ENCODE data around the gene RNU11. TPM values are rescaled to one million over a fixed set of nuclear protein-coding genes. Genes with fewer than 3 reads are reported as not detected.

Gene RNU11
- polyA plus RNA-seq, 2 of the 4 experiments (the other 2 are of a cell fraction): not detected

DNA sequence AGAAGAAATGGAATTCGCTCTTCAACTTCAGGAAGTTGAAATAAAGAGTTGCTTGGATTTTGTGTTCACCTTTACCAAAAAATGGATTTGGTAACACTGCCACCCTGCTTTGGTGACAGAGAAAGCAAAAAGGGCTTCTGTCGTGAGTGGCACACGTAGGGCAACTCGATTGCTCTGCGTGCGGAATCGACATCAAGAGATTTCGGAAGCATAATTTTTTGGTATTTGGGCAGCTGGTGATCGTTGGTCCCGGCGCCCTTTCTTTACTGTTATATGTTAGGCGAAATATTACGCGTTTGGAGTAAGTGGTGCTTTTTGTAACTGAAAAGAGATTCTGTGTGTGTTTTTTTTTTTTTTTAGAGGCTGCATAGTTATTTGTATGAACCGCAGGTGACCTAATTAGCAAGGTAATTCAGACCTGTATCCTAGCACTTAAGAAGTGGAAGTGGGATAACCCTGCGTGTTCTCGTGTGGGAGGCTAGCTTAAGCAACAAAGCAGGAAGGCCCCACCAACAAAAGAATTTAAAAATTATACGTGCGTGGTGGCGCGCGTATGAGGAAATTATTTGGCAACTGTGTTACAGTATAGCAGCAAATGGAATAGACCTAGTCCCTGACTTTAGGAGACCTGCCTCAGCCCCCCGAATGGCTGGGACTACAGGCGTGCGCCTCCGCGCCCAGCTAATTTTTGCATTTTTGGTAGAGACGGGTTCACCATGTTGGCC, at the start of gene RNU11 (continued):
- TF ChIP-seq NPAS2 (CRISPR knock-in tag; IDR thresholded peaks at IDR 0.05; ENCODE audit: borderline replicate concordance) (no peak), RARB (CRISPR knock-in tag; IDR thresholded peaks at IDR 0.05) (peak; percentile 99), MAFK (IDR thresholded peaks at IDR 0.05; ENCODE audit: partially characterized antibody) (no peak), POLR2AphosphoS2 (conservative IDR thresholded peaks at IDR 0.05; ENCODE audit: low read length) (peak; percentile 72; the same call in 1 of the 2 replicates), HOXB5 (CRISPR knock-in tag; IDR thresholded peaks at IDR 0.05) (peak; percentile 89; the same call in 1 of the 2 replicates), TP53 (CRISPR knock-in tag; IDR thresholded peaks at IDR 0.05) (peak; percentile 99), CHD2 (IDR thresholded peaks at IDR 0.05; ENCODE audit: low read length, partially characterized antibody) (peak; percentile 60), RCOR1 (IDR thresholded peaks at IDR 0.05; ENCODE audit: low read depth, low read length) (no peak), CEBPB (IDR thresholded peaks at IDR 0.05) (peak in 1 of 2 experiments; percentile 80; a peak in 2 of 4 replicates), SREBF2 (IDR thresholded peaks at IDR 0.05) (no peak), ZC3H11A (IDR thresholded peaks at IDR 0.05) (no peak), KDM5A (IDR thresholded peaks at IDR 0.05) (no peak), EP300 (IDR thresholded peaks at IDR 0.05) (0 out of 5 replicates have a peak, but pooled peaks of 1 of the 2 experiments have one; percentile 29), CBX2 (IDR thresholded peaks at IDR 0.05; ENCODE audit: borderline replicate concordance, low read depth) (no peak), RFX5 (IDR thresholded peaks at IDR 0.05) (no peak; the same call in 1 of the 2 replicates), MAZ (IDR thresholded peaks at IDR 0.05; ENCODE audit: borderline replicate concordance, low read depth, low read length) (peak; percentile 92; the same call in 1 of the 2 replicates)
- TF ChIP-seq, protein P1, sequence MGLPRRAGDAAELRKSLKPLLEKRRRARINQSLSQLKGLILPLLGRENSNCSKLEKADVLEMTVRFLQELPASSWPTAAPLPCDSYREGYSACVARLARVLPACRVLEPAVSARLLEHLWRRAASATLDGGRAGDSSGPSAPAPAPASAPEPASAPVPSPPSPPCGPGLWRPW (IDR thresholded peaks at IDR 0.05): no peak
- TF ChIP-seq, protein P2, sequence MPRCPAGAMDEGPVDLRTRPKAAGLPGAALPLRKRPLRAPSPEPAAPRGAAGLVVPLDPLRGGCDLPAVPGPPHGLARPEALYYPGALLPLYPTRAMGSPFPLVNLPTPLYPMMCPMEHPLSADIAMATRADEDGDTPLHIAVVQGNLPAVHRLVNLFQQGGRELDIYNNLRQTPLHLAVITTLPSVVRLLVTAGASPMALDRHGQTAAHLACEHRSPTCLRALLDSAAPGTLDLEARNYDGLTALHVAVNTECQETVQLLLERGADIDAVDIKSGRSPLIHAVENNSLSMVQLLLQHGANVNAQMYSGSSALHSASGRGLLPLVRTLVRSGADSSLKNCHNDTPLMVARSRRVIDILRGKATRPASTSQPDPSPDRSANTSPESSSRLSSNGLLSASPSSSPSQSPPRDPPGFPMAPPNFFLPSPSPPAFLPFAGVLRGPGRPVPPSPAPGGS (IDR thresholded peaks at IDR 0.05): peak; percentile 100
- TF ChIP-seq, protein P3, sequence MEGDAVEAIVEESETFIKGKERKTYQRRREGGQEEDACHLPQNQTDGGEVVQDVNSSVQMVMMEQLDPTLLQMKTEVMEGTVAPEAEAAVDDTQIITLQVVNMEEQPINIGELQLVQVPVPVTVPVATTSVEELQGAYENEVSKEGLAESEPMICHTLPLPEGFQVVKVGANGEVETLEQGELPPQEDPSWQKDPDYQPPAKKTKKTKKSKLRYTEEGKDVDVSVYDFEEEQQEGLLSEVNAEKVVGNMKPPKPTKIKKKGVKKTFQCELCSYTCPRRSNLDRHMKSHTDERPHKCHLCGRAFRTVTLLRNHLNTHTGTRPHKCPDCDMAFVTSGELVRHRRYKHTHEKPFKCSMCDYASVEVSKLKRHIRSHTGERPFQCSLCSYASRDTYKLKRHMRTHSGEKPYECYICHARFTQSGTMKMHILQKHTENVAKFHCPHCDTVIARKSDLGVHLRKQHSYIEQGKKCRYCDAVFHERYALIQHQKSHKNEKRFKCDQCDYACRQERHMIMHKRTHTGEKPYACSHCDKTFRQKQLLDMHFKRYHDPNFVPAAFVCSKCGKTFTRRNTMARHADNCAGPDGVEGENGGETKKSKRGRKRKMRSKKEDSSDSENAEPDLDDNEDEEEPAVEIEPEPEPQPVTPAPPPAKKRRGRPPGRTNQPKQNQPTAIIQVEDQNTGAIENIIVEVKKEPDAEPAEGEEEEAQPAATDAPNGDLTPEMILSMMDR (IDR thresholded peaks at IDR 0.05): no peak
- TF ChIP-seq, protein P4, sequence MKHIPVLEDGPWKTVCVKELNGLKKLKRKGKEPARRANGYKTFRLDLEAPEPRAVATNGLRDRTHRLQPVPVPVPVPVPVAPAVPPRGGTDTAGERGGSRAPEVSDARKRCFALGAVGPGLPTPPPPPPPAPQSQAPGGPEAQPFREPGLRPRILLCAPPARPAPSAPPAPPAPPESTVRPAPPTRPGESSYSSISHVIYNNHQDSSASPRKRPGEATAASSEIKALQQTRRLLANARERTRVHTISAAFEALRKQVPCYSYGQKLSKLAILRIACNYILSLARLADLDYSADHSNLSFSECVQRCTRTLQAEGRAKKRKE (CRISPR knock-in tag; IDR thresholded peaks at IDR 0.05; ENCODE audit: low read depth): peak; percentile 88
- TF ChIP-seq, protein P5, sequence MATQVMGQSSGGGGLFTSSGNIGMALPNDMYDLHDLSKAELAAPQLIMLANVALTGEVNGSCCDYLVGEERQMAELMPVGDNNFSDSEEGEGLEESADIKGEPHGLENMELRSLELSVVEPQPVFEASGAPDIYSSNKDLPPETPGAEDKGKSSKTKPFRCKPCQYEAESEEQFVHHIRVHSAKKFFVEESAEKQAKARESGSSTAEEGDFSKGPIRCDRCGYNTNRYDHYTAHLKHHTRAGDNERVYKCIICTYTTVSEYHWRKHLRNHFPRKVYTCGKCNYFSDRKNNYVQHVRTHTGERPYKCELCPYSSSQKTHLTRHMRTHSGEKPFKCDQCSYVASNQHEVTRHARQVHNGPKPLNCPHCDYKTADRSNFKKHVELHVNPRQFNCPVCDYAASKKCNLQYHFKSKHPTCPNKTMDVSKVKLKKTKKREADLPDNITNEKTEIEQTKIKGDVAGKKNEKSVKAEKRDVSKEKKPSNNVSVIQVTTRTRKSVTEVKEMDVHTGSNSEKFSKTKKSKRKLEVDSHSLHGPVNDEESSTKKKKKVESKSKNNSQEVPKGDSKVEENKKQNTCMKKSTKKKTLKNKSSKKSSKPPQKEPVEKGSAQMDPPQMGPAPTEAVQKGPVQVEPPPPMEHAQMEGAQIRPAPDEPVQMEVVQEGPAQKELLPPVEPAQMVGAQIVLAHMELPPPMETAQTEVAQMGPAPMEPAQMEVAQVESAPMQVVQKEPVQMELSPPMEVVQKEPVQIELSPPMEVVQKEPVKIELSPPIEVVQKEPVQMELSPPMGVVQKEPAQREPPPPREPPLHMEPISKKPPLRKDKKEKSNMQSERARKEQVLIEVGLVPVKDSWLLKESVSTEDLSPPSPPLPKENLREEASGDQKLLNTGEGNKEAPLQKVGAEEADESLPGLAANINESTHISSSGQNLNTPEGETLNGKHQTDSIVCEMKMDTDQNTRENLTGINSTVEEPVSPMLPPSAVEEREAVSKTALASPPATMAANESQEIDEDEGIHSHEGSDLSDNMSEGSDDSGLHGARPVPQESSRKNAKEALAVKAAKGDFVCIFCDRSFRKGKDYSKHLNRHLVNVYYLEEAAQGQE (IDR thresholded peaks at IDR 0.05): peak; percentile 88

Measured in A549 (cell line).